Measurements from ENCODE around the gene WBP4.

The WBP4 gene

GRCh38 chr13:41049480-41050440 lies 11.5 kb upstream of the WBP4 start:
- DNase-seq, result no peak

DNA sequence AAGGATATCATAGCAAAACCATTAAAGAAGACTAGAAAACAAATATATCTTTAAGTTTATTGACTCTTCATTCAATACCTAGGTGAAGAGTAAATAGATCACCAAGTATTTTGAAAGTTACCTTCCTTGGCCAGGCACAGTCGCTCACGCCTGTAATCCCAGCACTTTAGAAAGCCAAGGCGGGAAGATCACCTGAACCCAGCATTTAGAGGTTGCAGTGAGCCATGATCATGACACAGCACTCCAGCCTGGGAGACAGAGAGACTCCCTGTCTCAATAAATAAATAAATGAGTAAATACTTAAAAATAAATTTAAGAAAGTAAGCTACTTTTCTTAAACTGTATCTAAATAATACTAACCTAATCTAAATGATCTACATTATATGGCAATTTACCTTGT lies 8.9 kb upstream of the WBP4 start:
- DNase-seq, result no peak

DNA sequence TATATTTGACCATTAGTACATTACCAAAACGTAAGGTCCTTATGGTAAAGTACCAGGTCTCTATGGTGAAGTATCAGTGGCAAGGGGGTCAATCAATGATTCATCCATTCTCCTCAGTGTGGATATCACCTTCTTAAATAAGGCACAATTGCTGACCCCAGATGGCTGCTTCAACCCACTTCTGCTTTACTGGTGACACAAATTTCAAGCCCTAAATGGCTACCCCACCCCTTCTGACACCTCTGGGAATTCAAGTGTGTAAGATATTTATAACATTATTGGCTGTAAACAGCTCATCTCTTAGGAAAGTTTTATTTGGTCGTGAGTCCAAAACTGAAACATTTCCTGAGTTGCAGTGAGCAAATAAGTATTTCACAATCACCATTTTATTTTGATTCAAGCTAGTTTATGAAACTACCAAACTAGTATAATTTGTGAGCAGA lies 7.9 kb upstream of the WBP4 start:
- DNase-seq, result no peak

DNA sequence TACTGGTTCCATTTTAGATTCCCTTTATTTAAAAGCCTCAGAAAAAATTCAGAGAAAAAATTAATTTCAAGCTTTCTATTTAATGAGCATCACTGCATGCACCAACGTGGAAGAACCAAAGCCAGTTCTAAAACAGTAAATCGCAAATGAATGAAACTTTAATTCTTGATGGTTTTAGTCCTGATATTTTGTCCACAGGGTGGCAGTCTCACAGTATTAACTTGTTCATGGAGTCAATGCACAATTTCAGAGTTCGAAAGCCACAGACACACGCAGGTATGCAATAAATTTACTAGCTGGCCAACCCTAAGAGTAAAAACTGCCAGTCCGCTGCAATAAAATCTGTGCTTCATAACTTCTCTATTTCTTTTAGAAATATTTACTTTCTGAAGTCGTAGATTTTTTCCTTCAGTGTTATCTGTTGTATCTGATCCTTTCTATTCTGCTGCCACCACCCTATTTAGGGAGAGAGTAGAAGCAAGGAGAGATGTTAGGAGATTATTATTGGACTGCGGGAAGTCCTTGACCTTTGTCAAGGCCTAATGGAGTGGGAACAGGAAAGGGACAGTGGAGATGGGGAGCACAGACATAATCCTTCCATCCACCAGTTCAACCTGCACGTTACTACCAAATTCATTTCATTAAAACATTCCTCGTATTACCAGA lies 7.0 kb upstream of the WBP4 start:
- DNase-seq, result peak; percentile 70

DNA sequence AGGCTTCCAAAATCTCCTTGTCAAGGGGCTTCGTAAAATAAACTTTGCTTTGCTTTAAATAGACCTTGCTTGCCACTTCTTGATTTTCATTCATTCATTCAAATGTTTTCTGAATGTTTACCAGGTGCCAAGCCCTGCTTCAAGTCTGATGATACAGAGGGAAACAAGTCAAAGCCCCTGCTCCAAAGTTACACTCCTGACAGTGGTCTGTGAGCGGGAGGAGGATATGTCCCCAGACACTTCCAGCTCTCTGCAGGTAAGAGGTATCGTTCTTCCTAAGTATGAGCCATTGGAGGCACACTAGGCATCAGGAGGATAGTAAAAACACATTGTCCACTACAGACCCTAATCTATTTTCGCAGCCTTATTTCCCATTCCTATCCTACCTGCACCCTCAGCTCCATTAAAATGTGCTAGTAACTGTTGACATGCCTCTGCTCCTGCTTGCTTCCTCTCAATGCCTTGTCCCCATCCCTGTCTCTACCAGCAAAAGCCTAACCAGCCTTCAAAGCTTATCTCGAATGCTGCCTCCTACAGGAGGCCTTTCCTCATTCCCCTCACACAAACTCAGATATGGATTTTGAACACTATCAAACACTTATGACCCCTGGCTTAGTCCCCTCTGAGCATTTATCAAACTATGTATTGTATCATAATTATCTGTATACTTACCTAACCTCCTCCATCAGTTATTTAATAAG lies 6.2 kb upstream of the WBP4 start:
- no peak for DNase-seq

DNA sequence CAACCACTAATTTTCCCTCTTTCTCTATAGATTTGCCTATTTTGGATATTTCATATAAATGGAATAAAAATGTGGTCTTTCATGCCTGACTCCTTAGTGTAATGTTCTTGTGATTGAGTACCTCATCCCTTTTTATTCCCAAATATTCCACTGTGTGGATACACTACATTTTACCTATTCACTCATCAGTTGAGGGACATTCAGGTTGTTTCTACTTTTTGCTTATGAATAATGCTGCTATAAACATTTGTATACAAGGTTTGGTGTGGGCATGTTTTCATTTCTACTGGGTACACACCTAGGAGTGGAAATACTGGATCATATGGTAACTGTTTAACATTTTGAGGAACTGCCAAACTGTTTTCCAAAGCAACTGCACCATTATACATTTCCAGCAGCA lies 5.1 kb upstream of the WBP4 start:
- no peak for DNase-seq

GRCh38 chr13:41056826-41057711 lies 4.2 kb upstream of the WBP4 start:
- no peak for DNase-seq

- DNase-seq, result no peak
Observed at GRCh38 chr13:41058295-41059070, 2.8 kb upstream of the WBP4 start.

- DNase-seq, result peak; percentile 80
Observed at GRCh38 chr13:41059456-41060081, 1.7 kb upstream of the WBP4 start.

DNA sequence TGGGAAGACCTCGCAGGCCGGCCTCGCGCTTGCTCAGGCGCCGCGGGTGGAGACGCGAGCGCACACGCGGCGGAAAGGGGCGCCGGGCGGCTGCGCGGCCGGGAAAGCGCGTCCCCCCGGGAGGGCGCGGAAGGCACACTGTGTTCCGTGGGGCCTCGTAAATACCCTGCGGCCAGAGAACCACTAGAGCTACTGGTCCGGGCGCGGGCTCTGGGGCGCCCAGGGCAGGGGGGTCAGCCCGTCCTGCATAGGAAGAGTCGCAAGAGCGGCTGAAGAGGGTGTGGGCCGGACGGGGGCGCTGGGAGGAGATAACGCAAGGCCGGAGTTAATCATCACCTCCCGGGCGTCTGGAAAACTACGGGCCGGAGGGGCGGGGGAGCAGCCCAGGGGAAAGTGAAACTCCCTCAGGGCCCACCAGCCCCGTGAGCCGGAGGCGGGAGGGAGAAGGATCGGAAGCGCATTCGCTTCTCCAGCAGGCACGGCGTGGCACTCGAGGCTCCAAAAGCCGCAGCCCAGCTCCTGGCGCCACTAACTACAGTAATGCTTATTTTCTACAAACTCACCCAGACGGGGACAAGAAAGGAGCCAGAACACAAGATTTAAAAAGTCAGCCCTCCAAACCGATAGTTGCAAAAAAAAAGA lies 1.1 kb upstream of the WBP4 start:
- DNase-seq, result peak; percentile 95

DNA sequence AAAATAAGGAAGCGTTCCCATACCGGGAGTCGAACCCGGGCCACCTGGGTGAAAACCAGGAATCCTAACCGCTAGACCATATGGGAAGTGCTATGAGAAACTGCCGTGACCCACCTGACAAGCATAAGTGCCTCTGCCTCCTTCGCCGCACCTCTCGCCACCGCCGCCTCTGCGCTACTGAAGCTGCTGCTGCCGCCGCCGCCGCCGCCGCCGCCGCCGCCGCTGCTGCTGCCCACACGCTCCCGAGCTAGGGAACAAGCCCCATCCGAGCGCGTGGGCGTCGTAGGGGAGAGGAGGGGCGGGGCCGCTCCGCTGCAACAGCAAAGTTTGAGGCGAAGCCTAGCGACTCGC lies 610 bp upstream of the WBP4 start:
- peak; percentile 93 for DNase-seq

DNA sequence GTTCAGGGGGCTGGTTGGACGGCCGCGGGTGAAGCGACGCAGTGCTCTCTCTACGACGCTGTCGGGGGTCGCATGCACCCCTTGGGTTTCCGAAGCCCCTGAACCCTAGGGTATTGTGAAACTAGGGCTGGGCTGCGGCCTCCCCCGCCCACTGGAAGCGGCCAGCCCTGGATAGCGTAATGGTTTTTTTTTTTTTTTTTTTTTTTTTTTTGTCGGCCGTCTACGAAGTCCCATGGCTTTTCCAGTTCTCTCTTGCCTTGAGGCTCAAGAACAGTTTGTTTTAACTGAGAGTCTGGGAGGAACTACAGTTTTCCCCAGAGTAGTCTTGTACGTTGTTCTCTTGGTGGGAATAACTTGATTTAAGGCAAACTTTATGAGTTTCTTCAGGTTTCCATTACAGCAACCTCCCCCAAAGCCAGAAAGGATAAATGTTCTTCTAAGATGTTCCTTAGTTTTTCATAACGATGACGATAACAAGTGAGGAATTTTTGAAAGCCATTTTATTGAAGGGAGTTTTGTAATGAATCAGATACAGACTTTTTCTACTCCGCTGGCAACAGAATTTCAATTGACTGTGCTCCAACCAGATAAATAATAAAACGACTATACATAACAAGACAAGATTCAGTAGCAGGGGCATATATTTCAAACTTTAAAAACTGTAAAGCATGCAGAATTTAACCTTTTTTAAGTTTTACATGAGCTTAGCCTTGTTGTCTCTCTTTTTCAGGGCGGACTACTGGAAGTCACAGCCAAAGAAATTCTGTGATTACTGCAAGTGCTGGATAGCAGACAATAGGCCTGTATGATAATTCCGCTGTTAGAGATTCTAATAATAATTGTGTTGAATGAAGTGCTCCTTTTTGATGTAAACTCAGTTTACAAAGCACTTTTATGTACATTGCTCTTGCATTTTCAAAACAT lies 867 bp downstream of the WBP4 start:
- DNase-seq, result peak; percentile 64

GRCh38 chr13:41064493-41064892 lies 3.2 kb downstream of the WBP4 start:
- DNase-seq, result no peak

GRCh38 chr13:41065078-41065477 lies 3.8 kb downstream of the WBP4 start:
- DNase-seq, result no peak

DNA sequence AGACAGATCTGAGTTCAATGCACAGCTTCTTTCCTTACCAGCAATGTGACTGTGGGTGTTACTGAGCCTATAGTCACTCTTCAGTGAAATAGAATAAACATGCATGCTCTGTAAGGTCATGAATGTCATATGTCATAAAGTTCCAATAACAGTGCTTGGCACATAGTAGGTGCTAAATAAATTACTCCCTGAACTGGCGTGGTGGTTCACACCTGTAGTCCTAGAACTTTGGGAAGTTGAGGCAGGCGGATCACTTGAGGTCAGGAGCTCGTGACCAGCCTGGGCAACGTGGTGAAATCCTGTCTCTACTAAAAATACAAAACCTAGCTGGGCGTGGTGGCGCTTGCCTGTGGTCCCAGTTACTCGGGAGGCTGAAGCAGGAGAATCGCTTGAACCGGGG lies 13.2 kb downstream of the WBP4 start:
- DNase-seq, result no peak

DNA sequence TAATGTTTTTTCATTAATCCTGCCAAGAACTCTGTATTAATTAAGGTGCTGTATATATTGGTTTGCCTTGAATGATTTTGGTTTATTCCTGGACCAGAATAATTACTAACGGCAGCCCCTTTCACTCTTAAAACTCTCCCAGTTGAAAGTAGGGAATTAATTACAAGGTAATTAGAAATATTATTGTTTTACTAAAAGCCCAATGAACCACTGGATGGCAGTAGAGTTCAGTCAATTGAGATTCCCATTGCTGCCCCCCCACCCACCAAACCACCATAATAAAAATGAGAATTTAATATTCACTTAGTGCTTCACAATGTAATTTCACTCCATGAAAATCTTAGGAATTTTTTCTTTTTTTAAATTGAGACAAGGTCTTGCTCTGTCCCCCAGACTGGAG lies 13.7 kb downstream of the WBP4 start:
- no peak for DNase-seq

DNA sequence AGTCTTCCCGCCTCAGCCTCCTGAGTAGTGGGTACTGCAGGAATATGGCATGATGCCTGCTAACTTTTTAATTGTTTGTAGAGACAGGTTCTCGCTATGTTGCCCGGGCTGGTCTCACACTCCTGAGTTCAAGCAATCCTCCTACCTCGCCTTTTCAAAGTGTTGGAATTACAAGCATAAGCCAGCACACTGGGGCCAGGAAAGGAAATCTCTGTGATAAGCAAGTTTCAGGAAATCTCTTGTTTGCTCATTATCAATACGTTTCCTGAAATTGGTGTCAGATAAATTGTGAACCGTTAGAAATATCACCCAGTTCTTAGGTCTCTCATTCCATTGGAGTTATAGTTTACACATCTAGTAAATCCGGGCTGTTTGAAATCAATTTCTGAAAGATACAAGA lies 14.2 kb downstream of the WBP4 start:
- no peak for DNase-seq

GRCh38 chr13:41077475-41077874 lies 16.2 kb downstream of the WBP4 start:
- DNase-seq, result no peak

DNA sequence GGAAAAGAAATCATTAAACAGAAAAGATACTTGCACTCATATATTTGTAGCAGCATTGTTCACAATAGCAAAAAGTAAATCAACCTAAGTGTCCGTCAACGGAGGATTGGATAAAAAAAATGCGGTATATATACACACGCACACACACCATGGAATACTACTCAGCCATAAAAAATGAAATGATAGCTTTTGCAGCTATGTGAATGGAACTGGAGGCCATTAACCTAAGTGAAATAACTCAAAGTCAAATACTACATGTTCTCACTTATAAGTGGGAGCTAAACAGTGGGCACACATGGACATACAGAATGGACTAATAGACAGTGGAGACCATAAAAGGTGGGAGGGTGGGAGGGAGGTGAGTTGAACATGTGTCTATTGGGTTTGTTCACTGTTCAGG lies 18.4 kb downstream of the WBP4 start:
- no peak for DNase-seq

Measured in NCI-H526 treated with DMSO at 0.1 percent for 48 hours (cell line).